NCI-H187 (cell line): ENCODE results near the gene AK2.

Source experiments
- DNase-seq, 2 experiments: peaks; one replicate each; lab custom pipeline; 2025; lab: John Stamatoyannopoulos, UW

Gene AK2

DNA sequence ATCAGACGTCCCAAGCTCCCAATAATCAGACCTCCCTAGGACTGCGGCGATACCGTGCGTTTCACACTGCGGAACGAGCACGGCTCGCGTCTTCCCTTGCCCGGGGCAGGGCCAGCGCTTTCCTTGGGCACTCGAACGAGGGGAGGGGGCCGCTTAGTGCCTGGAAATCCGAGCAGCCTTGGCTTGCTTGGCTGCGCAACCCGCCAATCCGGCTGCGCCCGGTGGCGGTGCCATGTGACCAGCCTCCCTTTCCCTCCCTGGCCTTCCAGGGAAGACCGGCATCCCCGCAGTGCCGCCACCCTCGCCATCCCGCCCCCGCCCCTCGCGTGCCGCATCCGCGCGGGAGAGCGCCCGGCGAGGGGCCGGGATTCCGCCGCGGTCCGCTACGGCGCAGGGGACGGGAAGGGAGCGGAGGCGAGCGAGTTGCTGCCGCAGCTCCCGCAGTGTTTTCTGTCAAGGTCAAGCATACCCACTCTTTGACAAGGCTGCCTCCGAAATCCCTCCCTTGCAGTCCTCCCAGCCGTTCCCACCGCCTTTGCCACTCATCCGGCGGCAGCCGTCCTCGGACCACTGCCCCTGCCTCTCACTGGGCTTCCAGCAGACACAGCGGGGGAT is 63.8 kb downstream of the AK2 start:
- DNase-seq: peak; percentile 57 to 75

DNA sequence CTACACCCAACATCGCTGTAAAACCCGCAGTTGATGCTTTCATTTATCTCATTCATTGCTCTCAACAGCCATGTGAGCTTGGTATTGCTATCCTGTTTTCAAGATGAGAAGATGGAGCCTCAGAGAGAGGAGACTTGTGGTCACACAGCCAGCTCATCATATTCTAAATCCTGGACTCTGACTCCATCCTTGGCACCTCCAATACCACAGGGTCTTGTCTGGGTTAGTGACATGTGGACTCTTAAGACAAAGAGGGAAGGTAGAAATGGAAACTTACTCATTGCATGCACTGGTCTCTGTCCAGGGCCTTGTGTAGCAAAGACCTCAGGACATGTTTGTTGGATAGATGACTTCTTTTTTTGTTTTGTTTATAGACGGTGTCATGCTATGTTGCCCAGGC is 65.1 kb downstream of the AK2 start:
- DNase-seq: no peak

DNA sequence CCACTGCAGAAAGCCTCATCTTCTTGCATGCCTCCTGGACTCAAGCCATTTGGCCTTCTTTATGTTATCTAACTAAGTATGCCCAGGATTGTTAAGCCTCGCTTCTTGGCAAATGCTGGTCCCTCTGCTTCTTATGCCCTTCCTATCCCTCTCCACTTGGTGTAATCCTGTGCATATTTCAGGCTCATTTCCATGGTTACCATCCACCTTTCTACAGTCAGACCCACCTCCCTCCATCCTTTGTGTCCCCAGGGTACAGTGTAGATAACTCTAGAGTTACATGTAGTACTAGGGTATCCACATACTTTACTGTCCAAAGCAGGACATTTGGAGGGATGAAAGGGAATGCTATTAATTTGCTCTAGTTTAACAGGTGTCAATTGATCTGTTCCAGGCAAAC is 65.5 kb downstream of the AK2 start:
- no peak for DNase-seq

DNA sequence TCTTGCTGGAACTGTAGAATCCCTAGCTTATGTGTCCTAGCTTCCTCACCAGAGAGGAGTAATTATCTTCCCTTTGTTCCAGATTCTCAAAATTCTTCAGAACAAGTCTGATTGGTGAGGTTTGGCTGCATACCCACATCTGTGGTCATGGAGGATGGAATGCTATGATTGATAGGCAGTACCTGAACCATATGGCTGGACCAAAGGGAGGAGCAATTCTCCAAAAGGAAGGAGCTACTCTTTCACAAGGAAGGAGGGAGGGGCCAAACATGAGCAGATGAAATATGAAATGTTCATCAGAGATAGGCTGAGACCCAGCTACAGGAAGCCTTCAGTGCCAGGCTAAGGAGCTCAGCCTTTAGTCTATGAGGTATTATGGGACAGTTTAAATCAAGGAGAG is 67.1 kb downstream of the AK2 start:
- DNase-seq: no peak

DNA sequence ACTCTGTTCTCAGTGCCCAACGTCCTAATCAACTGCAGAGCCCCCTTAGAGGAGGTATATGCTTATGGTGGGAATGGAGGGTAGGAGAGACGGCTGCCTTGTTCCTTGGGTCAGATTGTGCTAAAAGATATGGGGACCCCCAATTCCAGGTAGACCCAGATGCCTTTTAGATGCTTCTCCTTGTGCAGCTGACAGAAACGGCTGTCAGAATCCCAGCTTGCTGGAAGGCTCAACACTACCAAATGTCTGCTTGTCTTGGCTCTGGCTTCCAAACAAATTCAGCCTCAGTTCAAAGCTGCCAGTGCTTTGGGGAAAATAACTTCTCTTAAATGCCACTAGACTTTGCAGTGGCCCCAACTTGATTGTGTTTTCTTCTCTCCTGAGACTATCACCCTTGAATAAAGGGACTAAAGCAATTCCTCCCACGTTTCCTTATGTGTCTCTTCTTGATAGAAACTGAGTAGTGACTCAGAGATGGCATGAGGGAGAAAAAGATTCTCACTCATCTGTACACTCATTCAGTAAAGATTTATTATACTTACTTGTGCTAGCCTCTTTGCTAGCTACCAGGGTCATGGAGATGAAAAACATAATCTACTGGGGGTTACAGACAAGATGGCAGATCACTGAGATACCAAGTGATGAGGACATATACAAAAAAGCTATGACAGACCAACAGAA is 68.7 kb downstream of the AK2 start:
- DNase-seq: no peak

DNA sequence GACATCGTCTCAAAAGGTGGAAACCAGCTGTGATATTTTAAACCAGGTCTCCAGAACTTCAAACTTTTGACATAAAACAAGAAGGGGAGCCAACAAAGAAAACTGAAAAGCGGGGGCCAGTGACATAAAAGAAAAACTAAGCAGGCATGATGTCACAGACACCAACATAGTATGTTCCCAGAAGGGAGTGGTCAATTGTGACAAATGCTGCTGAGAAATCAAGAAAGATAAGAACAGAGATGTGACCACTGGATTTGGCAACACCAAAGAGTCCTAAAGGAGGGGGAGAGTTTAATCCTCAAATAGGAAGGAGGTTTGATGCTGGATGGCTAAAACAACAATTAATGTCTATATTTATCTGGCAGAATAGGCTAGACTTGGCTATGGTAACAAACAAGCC is 69.8 kb downstream of the AK2 start:
- no peak for DNase-seq

DNA sequence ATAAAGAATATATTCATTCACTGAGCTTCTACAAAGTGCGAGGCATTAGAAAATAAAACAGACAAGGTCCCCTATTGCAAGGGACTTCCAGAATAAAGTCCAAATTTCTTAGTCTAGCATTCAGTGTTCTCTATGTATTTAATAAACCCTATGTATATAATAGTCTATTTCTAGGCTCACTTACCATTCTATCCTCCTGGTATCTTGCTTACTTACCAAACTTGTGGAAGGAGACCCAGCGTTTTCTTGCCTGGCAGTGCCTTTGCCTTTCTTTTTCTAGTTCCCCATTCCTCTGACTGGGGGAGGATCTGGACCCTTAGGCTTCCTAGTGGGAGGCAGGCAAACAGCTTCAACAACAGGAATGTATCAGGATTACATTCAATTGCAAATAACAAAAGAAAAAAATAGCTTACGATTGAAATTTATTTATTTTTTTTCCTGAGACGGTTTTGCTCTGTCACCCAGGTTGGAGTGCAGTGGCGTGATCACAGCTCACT is 71.4 kb downstream of the AK2 start:
- DNase-seq: no peak

DNA sequence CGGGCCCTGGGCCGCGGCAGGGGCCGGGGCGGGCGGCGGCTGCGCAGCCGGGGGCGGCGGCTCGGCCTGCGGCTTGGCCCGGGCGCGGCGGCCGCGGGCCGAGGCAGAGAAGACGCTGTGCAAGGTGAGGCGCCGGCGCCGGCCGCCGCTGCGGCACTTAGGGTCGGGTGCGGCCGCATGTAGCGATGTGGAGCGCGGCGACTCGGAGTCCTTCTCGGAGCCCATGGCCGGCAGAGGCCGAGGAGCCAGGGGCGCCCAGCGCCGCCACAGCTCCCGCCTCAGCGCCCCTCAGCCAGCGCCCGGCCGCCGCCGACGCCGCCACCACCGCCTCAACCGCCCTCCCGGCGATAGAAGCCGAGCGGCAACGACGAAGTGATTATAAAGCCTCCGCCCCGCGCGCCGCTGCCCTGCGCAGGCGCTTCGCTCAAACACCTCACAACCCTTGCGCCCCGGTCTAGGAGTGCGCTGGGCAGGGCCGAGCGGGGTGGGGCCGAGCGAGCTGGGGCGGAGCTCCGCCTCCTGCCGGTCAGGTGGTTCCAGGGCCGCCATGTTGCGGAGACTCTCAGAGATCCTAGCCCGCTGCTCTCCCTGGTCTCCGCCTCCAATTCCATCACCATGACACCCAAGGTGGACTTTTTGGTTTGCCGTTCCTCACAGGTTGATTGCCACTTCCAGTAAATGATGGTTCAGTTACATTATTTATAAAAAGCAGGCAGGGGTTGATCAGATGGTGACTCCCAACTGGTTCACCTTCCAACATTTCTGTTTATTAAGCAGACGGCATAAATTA is 72.0 kb downstream of the AK2 start, which contains the start of gene RNF19B:
Gene RNF19B (minus strand): TSS at position 349 of the 790 bp plus-strand sequence. CDS start 124 bp downstream, at position 225.
- peak; percentile 90 for DNase-seq

DNA sequence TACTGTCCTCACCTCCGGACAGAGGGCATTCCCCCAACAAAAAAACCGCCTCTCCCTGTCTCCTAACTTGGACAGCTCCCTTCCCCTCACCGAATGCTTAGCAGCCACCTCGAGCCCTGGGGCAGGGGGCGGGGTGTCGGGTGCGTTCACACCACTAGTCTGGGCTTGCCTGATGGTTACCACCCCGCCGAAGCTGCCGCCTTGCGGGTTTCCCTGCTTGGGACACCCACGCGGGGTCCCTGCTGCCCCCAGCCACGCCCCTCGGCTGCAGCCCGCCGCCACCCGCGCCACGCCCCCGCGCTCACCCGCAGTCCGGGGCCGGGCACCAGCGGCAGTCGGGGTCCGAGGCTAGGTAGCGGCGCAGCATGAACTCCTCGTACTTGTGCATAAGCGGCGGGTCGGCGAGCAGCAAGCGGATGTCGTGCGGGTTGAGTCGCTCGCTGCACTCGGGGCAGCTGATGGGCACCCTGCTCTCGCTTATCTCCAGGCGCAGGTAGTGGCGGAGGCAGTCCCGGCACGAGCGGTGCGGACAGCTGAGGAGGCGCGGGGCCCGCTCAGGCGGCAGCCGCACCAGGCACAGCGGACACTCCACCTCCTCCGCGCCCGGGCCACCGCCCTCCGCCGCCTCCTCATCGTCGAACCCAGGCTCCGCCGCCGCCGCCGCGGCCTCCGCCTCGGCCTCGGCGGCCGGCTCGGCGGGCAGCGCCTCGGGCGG is 72.8 kb downstream of the AK2 start:
- DNase-seq: peak in 1 of 2 experiments; percentile 8

DNA sequence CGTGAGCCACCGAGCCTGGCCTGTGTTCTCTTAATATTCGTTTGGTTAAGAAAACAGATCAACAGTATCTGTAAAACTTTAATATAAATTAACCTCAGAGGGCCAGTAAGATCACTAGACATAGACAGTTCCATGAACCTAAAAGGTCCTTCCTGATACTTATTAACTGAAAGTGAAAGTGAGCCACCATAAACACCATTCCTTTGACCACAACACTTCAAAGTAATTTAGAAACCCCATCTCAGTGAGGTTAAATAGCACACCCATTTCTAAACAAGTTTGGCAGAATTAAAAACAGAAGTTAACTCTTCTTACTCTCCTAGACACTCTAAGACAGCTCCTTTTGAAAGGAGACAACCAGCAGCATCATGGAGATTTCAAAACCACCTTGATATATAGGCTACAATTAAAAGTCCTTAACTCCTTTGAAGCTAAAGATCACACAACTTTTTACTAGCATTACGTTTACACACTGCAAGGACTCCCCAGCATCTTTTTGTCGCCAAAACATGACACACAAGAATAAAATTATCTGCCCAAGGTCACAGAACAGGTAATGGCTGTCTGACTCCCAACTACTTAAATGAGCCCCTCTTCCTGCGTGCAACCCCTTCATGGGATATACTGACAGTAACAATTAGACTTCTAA is 74.3 kb downstream of the AK2 start:
- no peak for DNase-seq

DNA sequence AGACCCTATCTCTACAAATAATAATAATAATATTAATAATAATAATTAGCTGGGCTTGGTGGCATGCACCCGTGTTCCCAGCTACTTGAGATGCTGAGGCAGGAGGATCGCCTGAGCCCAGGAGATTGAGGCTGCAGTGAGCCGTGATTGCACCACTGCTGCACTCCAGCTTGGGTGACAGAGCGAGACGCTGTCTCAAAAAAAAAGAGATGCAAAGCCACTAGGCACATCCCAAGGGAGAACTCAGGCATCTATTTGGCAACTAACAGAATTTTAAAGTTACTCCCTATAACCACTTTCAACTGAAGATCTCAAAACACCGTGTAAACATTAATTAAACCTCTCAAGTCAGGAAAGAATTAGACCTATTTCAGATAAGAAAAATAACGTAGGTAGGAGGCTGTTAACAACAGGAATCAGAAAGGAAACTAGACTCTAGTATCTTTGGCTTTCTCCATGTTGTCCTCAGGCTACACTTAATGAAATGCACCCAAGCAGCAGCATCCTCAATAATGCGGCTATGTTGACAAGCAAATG is 75.8 kb downstream of the AK2 start:
- no peak for DNase-seq

DNA sequence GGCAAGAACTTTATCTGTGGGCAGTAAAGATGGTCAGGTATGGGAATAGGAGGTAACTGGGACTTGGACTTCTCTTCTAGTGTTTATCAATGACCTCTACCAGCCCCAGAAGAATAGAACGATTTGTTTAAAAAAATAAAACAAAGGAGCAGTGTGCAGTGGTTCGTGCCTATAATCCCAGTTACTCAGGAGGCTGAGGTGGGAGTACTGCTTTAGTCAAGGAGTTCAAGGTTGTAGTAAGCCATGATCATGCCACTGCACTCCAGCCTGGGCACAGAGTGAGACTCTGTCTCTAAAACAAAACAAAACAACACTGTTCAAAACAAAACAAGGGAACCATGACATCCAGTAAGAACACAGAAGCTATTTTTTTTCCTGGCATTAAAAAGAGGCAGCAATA is 76.3 kb downstream of the AK2 start:
- DNase-seq: no peak

DNA sequence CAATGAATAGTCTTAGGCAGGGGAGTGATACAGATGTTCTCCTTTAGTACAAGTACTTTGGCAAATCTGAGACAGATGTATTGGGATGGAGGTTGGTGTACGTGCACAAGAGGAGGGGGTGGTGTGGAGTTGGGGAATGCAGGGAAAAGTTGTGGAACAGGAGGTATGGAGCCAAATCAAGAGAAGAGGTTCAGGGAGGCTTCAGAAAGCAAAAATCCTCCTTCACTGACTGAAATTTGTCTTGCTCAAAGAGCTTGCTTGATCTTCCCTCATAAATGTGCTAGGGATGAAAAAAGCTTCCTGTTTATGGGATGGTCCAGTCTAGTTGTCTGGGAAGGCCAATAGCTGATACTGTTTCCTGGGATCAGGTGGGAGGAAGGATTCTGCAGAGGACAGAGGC is 77.9 kb downstream of the AK2 start:
- DNase-seq: no peak
